ENCODE results near the gene CD19. TPM values are rescaled to one million over a fixed set of nuclear protein-coding genes. Genes with fewer than 3 reads are reported as not detected.
"Not testable (repeated sequence)": the region's sequence is repeated elsewhere in the genome, so short reads cannot be mapped to it uniquely, and the experiment has no call there.

CD19 gene
- total RNA-seq, 1 donor: 6.6 TPM

DNA sequence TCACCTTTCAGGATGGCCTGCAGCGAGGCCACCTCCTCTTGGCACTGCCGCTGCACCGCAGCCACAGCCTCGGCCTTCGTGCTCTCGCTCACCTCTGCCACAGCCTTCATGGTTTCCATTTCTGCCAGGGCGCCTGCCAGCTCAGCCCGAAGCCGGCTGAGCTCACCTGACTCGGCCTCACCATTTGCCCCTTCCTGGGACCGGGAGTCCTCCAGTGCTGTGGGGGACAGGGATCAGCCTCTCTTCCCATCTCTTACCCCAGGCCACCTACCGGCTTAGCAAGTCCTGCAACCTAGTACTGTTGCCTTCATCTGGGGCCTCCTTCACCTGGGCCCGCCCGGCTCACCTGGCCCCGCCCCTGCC lies 7.4 kb upstream of the CD19 start:
- H3K4me3 ChIP-seq (ENCODE audit: low read length): peak overlapping the region; percentile 91
- H3K27me3 ChIP-seq (ENCODE audit: insufficient read depth, low read length): no peaks in the 10 kb centered on the region
- peaks cover 24% of the 10 kb centered on the region for H3K4me1 ChIP-seq (ENCODE audit: insufficient read depth, low read length)
- no peaks in the 10 kb centered on the region for H3K9me3 ChIP-seq (ENCODE audit: low read depth, low read length)

GRCh38 chr16:28924762-28925385 lies 6.9 kb upstream of the CD19 start, which contains the start of gene RABEP2:
RABEP2 (minus strand) TSS chr16:28925238; CDS start chr16:28925163, 75 bp downstream.
- H3K4me1 ChIP-seq (ENCODE audit: insufficient read depth, low read length): peaks cover 24% of the 10 kb centered on the region
- H3K4me3 ChIP-seq (ENCODE audit: low read length): peak within 1 kb of the TSS; percentile 91
- no peaks in the 10 kb centered on the region for H3K9me3 ChIP-seq (ENCODE audit: low read depth, low read length)
- H3K27me3 ChIP-seq (ENCODE audit: insufficient read depth, low read length): no peaks in the 10 kb centered on the region

- Histone ChIP-seq H3K4me1 (ENCODE audit: insufficient read depth, low read length) (peaks cover 29% of the 10 kb centered on the region), H3K9me3 (ENCODE audit: low read depth, low read length) (no peaks in the 10 kb centered on the region), H3K27me3 (ENCODE audit: insufficient read depth, low read length) (no peaks in the 10 kb centered on the region), H3K4me3 (ENCODE audit: low read length) (peak overlapping the region; percentile 91)
These were observed 6.2 kb upstream of the CD19 start for GRCh38 chr16:28925386-28926228.

- H3K4me3 ChIP-seq (ENCODE audit: low read length); H3K9me3 ChIP-seq (ENCODE audit: low read depth, low read length): not testable (repeated sequence)
- peaks cover 36% of the 10 kb centered on the region for H3K4me1 ChIP-seq (ENCODE audit: insufficient read depth, low read length)
These were observed 5.5 kb upstream of the CD19 start for GRCh38 chr16:28926284-28926683.

GRCh38 chr16:28927815-28928214 lies 4.0 kb upstream of the CD19 start:
- Histone ChIP-seq H3K27me3 (ENCODE audit: insufficient read depth, low read length) (no peaks in the 10 kb centered on the region), H3K4me1 (ENCODE audit: insufficient read depth, low read length) (peaks cover 38% of the 10 kb centered on the region), H3K4me3 (ENCODE audit: low read length) (no peak overlapping the region), H3K9me3 (ENCODE audit: low read depth, low read length) (no peaks in the 10 kb centered on the region)

More at GRCh38 chr16:28926284-28926683, 5.5 kb upstream of the CD19 start:
- H3K27me3 ChIP-seq (ENCODE audit: insufficient read depth, low read length): not testable (repeated sequence)

GRCh38 chr16:28930203-28930602 lies 1.6 kb upstream of the CD19 start:
- Histone ChIP-seq H3K4me1 (ENCODE audit: insufficient read depth, low read length) (peaks cover 28% of the 10 kb centered on the region), H3K9me3 (ENCODE audit: low read depth, low read length) (no peaks in the 10 kb centered on the region), H3K4me3 (ENCODE audit: low read length) (no peak overlapping the region), H3K27me3 (ENCODE audit: insufficient read depth, low read length) (no peaks in the 10 kb centered on the region)

DNA sequence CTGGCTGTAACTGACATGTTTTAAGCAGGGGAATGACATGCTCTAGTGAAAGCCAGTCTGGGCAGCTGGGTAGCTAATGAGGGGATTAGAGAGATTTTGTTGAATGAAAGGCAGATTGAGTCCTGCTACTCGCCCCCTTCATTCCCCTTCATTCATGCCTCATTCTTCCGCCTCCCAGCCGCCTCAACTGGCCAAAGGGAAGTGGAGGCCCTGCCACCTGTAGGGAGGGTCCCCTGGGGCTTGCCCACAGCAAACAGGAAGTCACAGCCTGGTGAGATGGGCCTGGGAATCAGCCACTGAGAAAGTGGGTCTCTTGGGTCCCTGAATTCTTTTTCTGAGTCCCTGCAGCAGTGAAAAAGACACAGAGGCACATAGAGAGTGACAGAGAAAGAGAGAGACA lies 1.1 kb upstream of the CD19 start:
- H3K4me3 ChIP-seq (ENCODE audit: low read length): no peak overlapping the region
- H3K9me3 ChIP-seq (ENCODE audit: low read depth, low read length): no peaks in the 10 kb centered on the region
- peaks cover 27% of the 10 kb centered on the region for H3K4me1 ChIP-seq (ENCODE audit: insufficient read depth, low read length)
- no peaks in the 10 kb centered on the region for H3K27me3 ChIP-seq (ENCODE audit: insufficient read depth, low read length)

DNA sequence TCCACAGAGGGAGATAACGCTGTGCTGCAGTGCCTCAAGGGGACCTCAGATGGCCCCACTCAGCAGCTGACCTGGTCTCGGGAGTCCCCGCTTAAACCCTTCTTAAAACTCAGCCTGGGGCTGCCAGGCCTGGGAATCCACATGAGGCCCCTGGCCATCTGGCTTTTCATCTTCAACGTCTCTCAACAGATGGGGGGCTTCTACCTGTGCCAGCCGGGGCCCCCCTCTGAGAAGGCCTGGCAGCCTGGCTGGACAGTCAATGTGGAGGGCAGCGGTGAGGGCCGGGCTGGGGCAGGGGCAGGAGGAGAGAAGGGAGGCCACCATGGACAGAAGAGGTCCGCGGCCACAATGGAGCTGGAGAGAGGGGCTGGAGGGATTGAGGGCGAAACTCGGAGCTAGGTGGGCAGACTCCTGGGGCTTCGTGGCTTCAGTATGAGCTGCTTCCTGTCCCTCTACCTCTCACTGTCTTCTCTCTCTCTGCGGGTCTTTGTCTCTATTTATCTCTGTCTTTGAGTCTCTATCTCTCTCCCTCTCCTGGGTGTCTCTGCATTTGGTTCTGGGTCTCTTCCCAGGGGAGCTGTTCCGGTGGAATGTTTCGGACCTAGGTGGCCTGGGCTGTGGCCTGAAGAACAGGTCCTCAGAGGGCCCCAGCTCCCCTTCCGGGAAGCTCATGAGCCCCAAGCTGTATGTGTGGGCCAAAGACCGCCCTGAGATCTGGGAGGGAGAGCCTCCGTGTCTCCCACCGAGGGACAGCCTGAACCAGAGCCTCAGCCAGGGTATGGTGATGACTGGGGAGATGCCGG lies 769 bp downstream of the CD19 start:
- H3K4me1 ChIP-seq (ENCODE audit: insufficient read depth, low read length): peaks cover 39% of the 10 kb centered on the region
- H3K27me3 ChIP-seq (ENCODE audit: insufficient read depth, low read length): no peaks in the 10 kb centered on the region
- H3K4me3 ChIP-seq (ENCODE audit: low read length): peak overlapping the region; percentile 29
- no peaks in the 10 kb centered on the region for H3K9me3 ChIP-seq (ENCODE audit: low read depth, low read length)

DNA sequence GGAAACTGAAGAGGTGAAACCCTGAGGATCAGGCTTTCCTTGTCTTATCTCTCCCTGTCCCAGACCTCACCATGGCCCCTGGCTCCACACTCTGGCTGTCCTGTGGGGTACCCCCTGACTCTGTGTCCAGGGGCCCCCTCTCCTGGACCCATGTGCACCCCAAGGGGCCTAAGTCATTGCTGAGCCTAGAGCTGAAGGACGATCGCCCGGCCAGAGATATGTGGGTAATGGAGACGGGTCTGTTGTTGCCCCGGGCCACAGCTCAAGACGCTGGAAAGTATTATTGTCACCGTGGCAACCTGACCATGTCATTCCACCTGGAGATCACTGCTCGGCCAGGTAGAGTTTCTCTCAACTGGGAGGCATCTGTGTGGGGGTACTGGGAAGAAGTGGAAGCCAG lies 1.4 kb downstream of the CD19 start:
- peaks cover 39% of the 10 kb centered on the region for H3K4me1 ChIP-seq (ENCODE audit: insufficient read depth, low read length)
- peak overlapping the region; percentile 29 for H3K4me3 ChIP-seq (ENCODE audit: low read length)

DNA sequence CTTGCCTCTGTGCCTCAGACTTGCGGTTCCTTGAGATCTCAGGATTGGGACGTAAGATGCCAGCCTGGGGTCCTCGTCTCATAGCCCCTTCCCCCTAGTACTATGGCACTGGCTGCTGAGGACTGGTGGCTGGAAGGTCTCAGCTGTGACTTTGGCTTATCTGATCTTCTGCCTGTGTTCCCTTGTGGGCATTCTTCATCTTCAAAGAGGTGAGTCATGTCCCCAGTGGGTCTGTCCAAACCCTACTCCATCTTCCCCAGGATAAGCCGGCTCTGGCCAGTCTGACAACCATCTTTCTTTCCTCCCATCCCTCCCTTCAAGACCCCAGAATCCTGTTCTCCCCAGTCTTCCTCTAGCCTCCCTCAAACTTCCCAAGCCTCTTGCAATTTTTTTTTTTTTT lies 3.6 kb downstream of the CD19 start:
- Histone ChIP-seq H3K27me3 (ENCODE audit: insufficient read depth, low read length) (no peaks in the 10 kb centered on the region), H3K4me3 (ENCODE audit: low read length) (no peak overlapping the region), H3K9me3 (ENCODE audit: low read depth, low read length) (no peaks in the 10 kb centered on the region), H3K4me1 (ENCODE audit: insufficient read depth, low read length) (peaks cover 36% of the 10 kb centered on the region)

More for the DNA sequence above, 1.4 kb downstream of the CD19 start:
- H3K9me3 ChIP-seq (ENCODE audit: low read depth, low read length): no peaks in the 10 kb centered on the region
- H3K27me3 ChIP-seq (ENCODE audit: insufficient read depth, low read length): no peaks in the 10 kb centered on the region

- Histone ChIP-seq H3K9me3 (ENCODE audit: low read depth, low read length) (no peaks in the 10 kb centered on the region), H3K4me1 (ENCODE audit: insufficient read depth, low read length) (peaks cover 28% of the 10 kb centered on the region), H3K4me3 (ENCODE audit: low read length) (peak overlapping the region; percentile 10), H3K27me3 (ENCODE audit: insufficient read depth, low read length) (no peaks in the 10 kb centered on the region)
These were observed 4.4 kb downstream of the CD19 start for GRCh38 chr16:28935924-28936783.

DNA sequence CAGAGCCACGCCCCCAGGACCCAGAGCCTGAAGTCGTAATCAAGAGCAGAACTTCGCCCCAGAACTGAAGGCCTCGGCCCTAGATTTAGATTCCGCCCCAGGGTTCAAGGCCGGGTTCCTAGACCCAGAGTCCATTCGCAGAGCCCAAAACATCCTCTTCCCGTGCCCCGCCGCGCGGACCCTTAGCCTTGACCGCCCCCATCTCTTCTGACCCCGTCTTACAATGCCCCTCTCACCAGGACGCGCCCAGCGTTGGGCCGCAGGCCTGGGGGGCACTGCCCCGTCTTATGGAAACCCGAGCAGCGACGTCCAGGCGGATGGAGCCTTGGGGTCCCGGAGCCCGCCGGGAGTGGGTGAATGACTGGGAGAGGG lies 5.0 kb downstream of the CD19 start:
- Histone ChIP-seq H3K4me3 (ENCODE audit: low read length) (no peak overlapping the region), H3K9me3 (ENCODE audit: low read depth, low read length) (no peaks in the 10 kb centered on the region), H3K27me3 (ENCODE audit: insufficient read depth, low read length) (no peaks in the 10 kb centered on the region), H3K4me1 (ENCODE audit: insufficient read depth, low read length) (peaks cover 21% of the 10 kb centered on the region)

GRCh38 chr16:28937222-28937876 lies 5.6 kb downstream of the CD19 start:
- H3K4me3 ChIP-seq (ENCODE audit: low read length): no peak overlapping the region
- peaks cover 21% of the 10 kb centered on the region for H3K4me1 ChIP-seq (ENCODE audit: insufficient read depth, low read length)
- no peaks in the 10 kb centered on the region for H3K9me3 ChIP-seq (ENCODE audit: low read depth, low read length)
- no peaks in the 10 kb centered on the region for H3K27me3 ChIP-seq (ENCODE audit: insufficient read depth, low read length)

DNA sequence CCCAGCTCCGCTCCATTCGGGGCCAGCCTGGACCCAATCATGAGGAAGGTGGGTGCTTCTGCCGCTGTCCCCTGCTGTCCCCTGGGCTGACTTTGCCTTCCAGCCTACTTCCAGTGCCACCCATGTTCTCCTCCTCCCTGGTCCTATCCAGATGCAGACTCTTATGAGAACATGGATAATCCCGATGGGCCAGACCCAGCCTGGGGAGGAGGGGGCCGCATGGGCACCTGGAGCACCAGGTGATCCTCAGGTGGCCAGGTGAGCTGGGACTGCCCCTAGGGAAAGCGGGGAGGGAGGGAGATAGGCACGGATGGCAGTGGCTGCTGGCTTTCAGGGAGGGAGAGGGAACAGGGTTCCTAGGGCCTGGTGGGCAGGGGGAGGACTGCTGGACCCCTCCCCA lies 7.0 kb downstream of the CD19 start:
- Histone ChIP-seq H3K27me3 (ENCODE audit: insufficient read depth, low read length) (no peaks in the 10 kb centered on the region), H3K4me3 (ENCODE audit: low read length) (no peak overlapping the region), H3K4me1 (ENCODE audit: insufficient read depth, low read length) (peaks cover 21% of the 10 kb centered on the region), H3K9me3 (ENCODE audit: low read depth, low read length) (no peaks in the 10 kb centered on the region)

All from mononuclear cell (primary cell).